ENCODE data around the gene USP40. TPM values are rescaled to one million over a fixed set of nuclear protein-coding genes. Genes with fewer than 3 reads are reported as not detected.

Gene USP40
- total and polyA plus RNA-seq, 2 donors (not counting 1 experiment from before 2014, with no cell fraction given), result 18.9 to 40.6 TPM

- Histone ChIP-seq H3K4me3 (replicated peaks in 1 of 4; ENCODE audit: control extremely low read depth in 1 of 4, insufficient read depth in 1 of 4, low read depth in 3 of 4, low read length in 4 of 4) (no peak overlapping the region), H2AFZ (ENCODE audit: low read length) (no peak overlapping the region), H3K36me3 (ENCODE audit: control insufficient read depth, insufficient read depth, low read length) (no peaks in the 10 kb centered on the region), H3K4me1 (ENCODE audit: control insufficient read depth, extremely low read depth, insufficient read depth, low read length) (no peaks in the 10 kb centered on the region), H3K9ac (ENCODE audit: insufficient read depth, low read length) (no peak overlapping the region), H3K9me3 (ENCODE audit: control insufficient read depth, insufficient read depth, low read depth, low read length) (no peaks in the 10 kb centered on the region), H3K27me3 (ENCODE audit: control insufficient read depth, insufficient read depth, low read length) (no peaks in the 10 kb centered on the region), H3K79me2 (ENCODE audit: control insufficient read depth, insufficient read depth, low read length) (no peaks in the 10 kb centered on the region), H3K27ac (ENCODE audit: insufficient read depth, low read length) (no peak overlapping the region), H4K20me1 (ENCODE audit: control insufficient read depth, extremely low read depth, insufficient read depth, low read length) (no peaks in the 10 kb centered on the region), H3K4me2 (ENCODE audit: extremely low read depth, insufficient read depth, low read length) (no peak overlapping the region)
- no peak for DNase-seq (ENCODE audit: low read depth in 2 of 2)
- no peak for TF ChIP-seq EZH2 (IDR thresholded peaks at IDR 0.05; ENCODE audit: low read length, missing control alignments)
- TF ChIP-seq, protein P1, sequence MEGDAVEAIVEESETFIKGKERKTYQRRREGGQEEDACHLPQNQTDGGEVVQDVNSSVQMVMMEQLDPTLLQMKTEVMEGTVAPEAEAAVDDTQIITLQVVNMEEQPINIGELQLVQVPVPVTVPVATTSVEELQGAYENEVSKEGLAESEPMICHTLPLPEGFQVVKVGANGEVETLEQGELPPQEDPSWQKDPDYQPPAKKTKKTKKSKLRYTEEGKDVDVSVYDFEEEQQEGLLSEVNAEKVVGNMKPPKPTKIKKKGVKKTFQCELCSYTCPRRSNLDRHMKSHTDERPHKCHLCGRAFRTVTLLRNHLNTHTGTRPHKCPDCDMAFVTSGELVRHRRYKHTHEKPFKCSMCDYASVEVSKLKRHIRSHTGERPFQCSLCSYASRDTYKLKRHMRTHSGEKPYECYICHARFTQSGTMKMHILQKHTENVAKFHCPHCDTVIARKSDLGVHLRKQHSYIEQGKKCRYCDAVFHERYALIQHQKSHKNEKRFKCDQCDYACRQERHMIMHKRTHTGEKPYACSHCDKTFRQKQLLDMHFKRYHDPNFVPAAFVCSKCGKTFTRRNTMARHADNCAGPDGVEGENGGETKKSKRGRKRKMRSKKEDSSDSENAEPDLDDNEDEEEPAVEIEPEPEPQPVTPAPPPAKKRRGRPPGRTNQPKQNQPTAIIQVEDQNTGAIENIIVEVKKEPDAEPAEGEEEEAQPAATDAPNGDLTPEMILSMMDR (conservative IDR thresholded peaks at IDR 0.05 in 1 of 2, IDR thresholded peaks at IDR 0.05 in 1 of 2; ENCODE audit: low read depth in 1 of 2, low read length in 2 of 2), result no peak
Observed at GRCh38 chr2:233602076-233602475, 35.5 kb upstream of the USP40 start.

DNA sequence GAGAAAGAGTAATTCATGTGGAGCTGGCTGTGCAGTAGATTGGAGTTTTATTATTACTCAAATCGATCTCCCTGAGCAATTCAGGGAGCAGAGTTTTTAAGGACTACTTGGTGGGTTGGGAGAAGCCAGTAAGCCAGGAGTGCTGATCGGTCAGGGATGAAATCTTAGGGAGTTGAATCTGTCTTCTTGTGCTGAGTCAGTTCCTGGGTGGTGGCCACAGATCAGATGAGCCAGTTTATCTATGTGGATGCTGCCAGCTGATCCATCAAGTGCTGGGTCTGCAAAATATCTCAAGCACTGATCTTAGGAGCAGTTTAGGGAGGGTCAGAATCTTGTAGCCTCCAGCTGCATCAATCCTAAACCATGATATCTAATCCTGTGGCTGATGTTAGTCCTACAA lies 33.8 kb upstream of the USP40 start:
- Histone ChIP-seq H3K4me3 (replicated peaks in 1 of 4; ENCODE audit: control extremely low read depth in 1 of 4, insufficient read depth in 1 of 4, low read depth in 3 of 4, low read length in 4 of 4) (no peak overlapping the region), H3K27me3 (ENCODE audit: control insufficient read depth, insufficient read depth, low read length) (no peaks in the 10 kb centered on the region), H4K20me1 (ENCODE audit: control insufficient read depth, extremely low read depth, insufficient read depth, low read length) (no peaks in the 10 kb centered on the region), H3K27ac (ENCODE audit: insufficient read depth, low read length) (no peak overlapping the region), H3K4me1 (ENCODE audit: control insufficient read depth, extremely low read depth, insufficient read depth, low read length) (no peaks in the 10 kb centered on the region), H3K79me2 (ENCODE audit: control insufficient read depth, insufficient read depth, low read length) (no peaks in the 10 kb centered on the region), H3K36me3 (ENCODE audit: control insufficient read depth, insufficient read depth, low read length) (no peaks in the 10 kb centered on the region), H3K4me2 (ENCODE audit: extremely low read depth, insufficient read depth, low read length) (no peak overlapping the region), H3K9ac (ENCODE audit: insufficient read depth, low read length) (no peak overlapping the region), H2AFZ (ENCODE audit: low read length) (no peak overlapping the region), H3K9me3 (ENCODE audit: control insufficient read depth, insufficient read depth, low read depth, low read length) (no peaks in the 10 kb centered on the region)
- peak in 1 of 2 donors; percentile 6 for DNase-seq (ENCODE audit: low read depth in 2 of 2)
- TF ChIP-seq, protein P1 (conservative IDR thresholded peaks at IDR 0.05 in 1 of 2, IDR thresholded peaks at IDR 0.05 in 1 of 2; ENCODE audit: low read depth in 1 of 2, low read length in 2 of 2), result no peak
- no peak for TF ChIP-seq EZH2 (IDR thresholded peaks at IDR 0.05; ENCODE audit: low read length, missing control alignments)

- Histone ChIP-seq H3K4me1 (ENCODE audit: control insufficient read depth, extremely low read depth, insufficient read depth, low read length) (no peaks in the 10 kb centered on the region), H3K4me3 (replicated peaks in 1 of 4; ENCODE audit: control extremely low read depth in 1 of 4, insufficient read depth in 1 of 4, low read depth in 3 of 4, low read length in 4 of 4) (no peak overlapping the region), H4K20me1 (ENCODE audit: control insufficient read depth, extremely low read depth, insufficient read depth, low read length) (no peaks in the 10 kb centered on the region), H3K27me3 (ENCODE audit: control insufficient read depth, insufficient read depth, low read length) (no peaks in the 10 kb centered on the region), H3K36me3 (ENCODE audit: control insufficient read depth, insufficient read depth, low read length) (no peaks in the 10 kb centered on the region), H3K4me2 (ENCODE audit: extremely low read depth, insufficient read depth, low read length) (no peak overlapping the region), H3K9ac (ENCODE audit: insufficient read depth, low read length) (no peak overlapping the region), H3K27ac (ENCODE audit: insufficient read depth, low read length) (no peak overlapping the region), H3K79me2 (ENCODE audit: control insufficient read depth, insufficient read depth, low read length) (no peaks in the 10 kb centered on the region), H2AFZ (ENCODE audit: low read length) (no peak overlapping the region), H3K9me3 (ENCODE audit: control insufficient read depth, insufficient read depth, low read depth, low read length) (no peaks in the 10 kb centered on the region)
- DNase-seq (ENCODE audit: low read depth in 2 of 2), result no peak
- TF ChIP-seq, protein P1 (conservative IDR thresholded peaks at IDR 0.05 in 1 of 2, IDR thresholded peaks at IDR 0.05 in 1 of 2; ENCODE audit: low read depth in 1 of 2, low read length in 2 of 2), result no peak
- TF ChIP-seq EZH2 (IDR thresholded peaks at IDR 0.05; ENCODE audit: low read length, missing control alignments), result no peak
Observed at GRCh38 chr2:233598952-233599351, 32.4 kb upstream of the USP40 start.
